ENCODE measurements around the gene TMEM63C.

DNA sequence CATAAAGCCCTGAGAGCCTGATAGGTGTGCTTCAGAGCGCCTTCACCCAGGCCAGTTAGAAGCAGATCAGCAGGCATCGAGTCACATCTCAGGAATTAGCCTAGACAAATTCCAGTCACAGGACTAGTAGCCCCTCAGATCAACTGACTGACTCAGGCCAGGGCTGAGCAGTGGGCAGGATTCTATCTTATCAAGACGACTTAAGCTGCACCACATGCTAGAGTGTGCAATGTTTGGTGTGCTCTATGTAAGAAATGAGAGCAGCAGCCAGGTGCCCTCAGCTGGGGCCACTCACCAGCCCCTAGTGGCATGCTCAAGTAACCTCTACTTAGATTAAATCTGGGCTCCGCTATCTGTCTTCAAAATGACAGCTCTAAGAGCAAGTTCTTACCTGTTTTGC lies 109.1 kb downstream of the TMEM63C start:
- TF ChIP-seq, protein P1, sequence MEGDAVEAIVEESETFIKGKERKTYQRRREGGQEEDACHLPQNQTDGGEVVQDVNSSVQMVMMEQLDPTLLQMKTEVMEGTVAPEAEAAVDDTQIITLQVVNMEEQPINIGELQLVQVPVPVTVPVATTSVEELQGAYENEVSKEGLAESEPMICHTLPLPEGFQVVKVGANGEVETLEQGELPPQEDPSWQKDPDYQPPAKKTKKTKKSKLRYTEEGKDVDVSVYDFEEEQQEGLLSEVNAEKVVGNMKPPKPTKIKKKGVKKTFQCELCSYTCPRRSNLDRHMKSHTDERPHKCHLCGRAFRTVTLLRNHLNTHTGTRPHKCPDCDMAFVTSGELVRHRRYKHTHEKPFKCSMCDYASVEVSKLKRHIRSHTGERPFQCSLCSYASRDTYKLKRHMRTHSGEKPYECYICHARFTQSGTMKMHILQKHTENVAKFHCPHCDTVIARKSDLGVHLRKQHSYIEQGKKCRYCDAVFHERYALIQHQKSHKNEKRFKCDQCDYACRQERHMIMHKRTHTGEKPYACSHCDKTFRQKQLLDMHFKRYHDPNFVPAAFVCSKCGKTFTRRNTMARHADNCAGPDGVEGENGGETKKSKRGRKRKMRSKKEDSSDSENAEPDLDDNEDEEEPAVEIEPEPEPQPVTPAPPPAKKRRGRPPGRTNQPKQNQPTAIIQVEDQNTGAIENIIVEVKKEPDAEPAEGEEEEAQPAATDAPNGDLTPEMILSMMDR (IDR thresholded peaks at IDR 0.05): no peak
- TF ChIP-seq EP300 (IDR thresholded peaks at IDR 0.05) (no peak), POLR2A (IDR thresholded peaks at IDR 0.05) (no peak), POLR2AphosphoS5 (IDR thresholded peaks at IDR 0.05) (no peak)
